ENCODE results near the gene RPS6KA2.
"Not testable (repeated sequence)": the region's sequence is repeated elsewhere in the genome, so short reads cannot be mapped to it uniquely, and the experiment has no call there.

DNA sequence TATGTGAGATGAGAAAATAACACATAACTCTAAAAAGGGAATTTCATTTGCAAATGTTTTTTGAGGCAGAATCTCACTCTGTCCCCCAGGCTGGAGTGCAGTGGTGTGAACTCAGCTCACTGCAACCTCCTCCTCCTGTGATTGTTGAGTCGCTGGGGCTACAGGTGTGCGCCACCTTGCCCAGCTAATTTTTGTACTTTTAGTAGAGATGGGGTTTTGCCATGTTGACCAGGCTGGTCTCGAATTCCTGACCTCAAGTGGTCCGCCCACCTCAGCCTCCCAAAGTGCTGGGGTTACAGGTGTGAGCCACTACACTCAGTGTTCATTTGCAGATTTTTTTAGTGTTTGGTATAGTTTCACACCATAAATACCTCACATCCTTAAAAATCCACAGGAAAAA is 7.5 kb upstream of the RPS6KA2 start:
- TF ChIP-seq CTCF (conservative IDR thresholded peaks at IDR 0.05); EZH2 (IDR thresholded peaks at IDR 0.05; ENCODE audit: low read depth): not testable (repeated sequence)
